Fibroblast of gingiva (primary cell): ENCODE results near the gene MS4A18.

Experiments
- DNase-seq: peaks from one replicate; pipeline ENCODE4 v3.0.0-alpha.2; 2011; ENCODE audit warnings: low read depth

The MS4A18 gene

GRCh38 chr11:60788401-60789125, 64.0 kb downstream of the MS4A18 start:
- no peak for DNase-seq

- DNase-seq: no peak
Measured at GRCh38 chr11:60790726-60791125, 66.2 kb downstream of the MS4A18 start.

GRCh38 chr11:60791153-60791933, 66.8 kb downstream of the MS4A18 start:
- DNase-seq: no peak

GRCh38 chr11:60792521-60792920, 68.0 kb downstream of the MS4A18 start:
- DNase-seq: no peak
